Tibial nerve (tissue), 3 donors: ENCODE measurements around the gene SMIM28.

ENCODE experiments used
- CTCF ChIP-seq, 5 experiments: fragments of 200-600 bp in 3 of 5; fragments of 450-650 bp in 2 of 5; sonication (generic) in 3 of 5; IDR thresholded peaks; one replicate each; pipeline ENCODE4 v1.5.1; 2016 to 2019; ENCODE audit warnings: antibody characterized with exemption in 5 of 5, mild to moderate bottlenecking in 3 of 5, moderate library complexity in 2 of 5
- POLR2A ChIP-seq, 2 donors: fragments of 450-650 bp; IDR thresholded peaks; one replicate each; pipeline ENCODE4 v1.6.1; 2017; ENCODE audit warnings: antibody characterized with exemption in 2 of 2, mild to moderate bottlenecking in 2 of 2, moderate library complexity in 2 of 2

- TF ChIP-seq CTCF (IDR thresholded peaks at IDR 0.05), result no peak
- TF ChIP-seq POLR2A (IDR thresholded peaks at IDR 0.05), result no peak
These were observed 5.0 kb downstream of the SMIM28 start for GRCh38 chr6:138382498-138383265.
